Activated B cell treated with CpG ODN at 0.5 μM for 24 hours (primary cell): ENCODE measurements around the gene KBTBD12. TPM values are rescaled to one million over a fixed set of nuclear protein-coding genes. Genes with fewer than 3 reads are reported as not detected.

Source experiments
- ATAC-seq: fragments of 200-7000 bp; cut with Tn5 transposase; one replicate; pipeline ENCODE4 v1.10.0; 2021; ENCODE audit warnings: low read depth, mild to moderate bottlenecking, moderate library complexity
- CTCF ChIA-PET: fragments of 350-600 bp; sonication (Branson Sonifier 250); formaldehyde crosslinking; loops from one replicate; lab custom pipeline; 2021; ENCODE audit warnings: antibody characterized with exemption; lab: Charles Lee
- POLR2A ChIA-PET: fragments of 350-600 bp; sonication (Branson Sonifier 250); formaldehyde crosslinking; loops from one replicate; lab custom pipeline; 2021; ENCODE audit warnings: antibody characterized with exemption; lab: Charles Lee
- DNase-seq: peaks from one replicate; pipeline ENCODE4 v3.0.0; 2022
- H3K27ac Mint-ChIP-seq: one replicate; pipeline ENCODE4 v1.8.0; 2020; ENCODE audit warnings: mixed read lengths
- H3K27me3 Mint-ChIP-seq: one replicate; pipeline ENCODE4 v1.8.0; 2021; ENCODE audit warnings: mixed read lengths
- H3K36me3 Mint-ChIP-seq: one replicate; pipeline ENCODE4 v1.8.0; 2021; ENCODE audit warnings: low read depth, mixed read lengths
- H3K4me1 Mint-ChIP-seq: one replicate; pipeline ENCODE4 v1.8.0; 2021; ENCODE audit warnings: mixed read lengths
- H3K4me3 Mint-ChIP-seq: one replicate; pipeline ENCODE4 v1.8.0; 2020; ENCODE audit warnings: mild to moderate bottlenecking, mixed read lengths
- H3K9me3 Mint-ChIP-seq: one replicate; pipeline ENCODE4 v1.8.0; 2020; ENCODE audit warnings: mixed read lengths
- CTCF ChIP-seq: fragments of 200-600 bp; IDR thresholded peaks from one replicate; pipeline ENCODE4 v1.8.0; 2022; ENCODE audit warnings: antibody characterized with exemption, mild to moderate bottlenecking
- intact Hi-C: fragments of 100-400 bp; cut with micrococcal nuclease; formaldehyde crosslinking; loops from one replicate; pipeline ENCODE4 v1.15.1; 2024
- total RNA-seq: library from RNA; stranded (reverse); gene quantifications from 2 replicates; pipeline ENCODE4 v1.2.3, GENCODE V29; 2022

Gene KBTBD12
- total RNA-seq, 1 donor from 2014 or later: 0.16 TPM

DNA sequence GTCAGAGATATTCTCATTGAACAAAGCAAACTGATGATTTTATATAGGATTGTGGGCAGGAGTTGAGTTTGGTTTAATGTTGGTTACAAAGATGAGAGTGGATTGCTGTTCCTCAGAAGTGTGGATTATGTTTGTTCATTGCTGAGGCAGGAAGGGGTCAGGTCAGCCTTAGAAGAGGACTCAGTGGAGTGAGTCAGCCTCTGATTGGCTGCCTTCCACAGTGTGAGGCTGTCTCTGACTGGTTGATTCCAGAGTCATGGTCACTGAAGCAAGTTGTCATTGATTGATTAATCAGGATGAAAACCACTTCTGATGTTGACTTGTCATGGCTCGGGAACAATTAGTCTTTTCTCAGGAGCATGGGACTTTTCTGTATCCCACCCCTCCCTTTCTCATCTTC is 36.2 kb downstream of the KBTBD12 start:
- no peak overlapping the region for H3K4me3 Mint-ChIP-seq
- ChIA-PET CTCF (no interaction called here), POLR2A (no interaction called here)
- H3K4me1 Mint-ChIP-seq: no peaks in the 10 kb centered on the region
- H3K27ac Mint-ChIP-seq: no peak overlapping the region
- no peak for ATAC-seq
- intact Hi-C loops: no loop called here
- H3K36me3 Mint-ChIP-seq: no peaks in the 10 kb centered on the region
- no peak for DNase-seq
- peaks cover 4% of the 10 kb centered on the region for H3K27me3 Mint-ChIP-seq
- H3K9me3 Mint-ChIP-seq: no peaks in the 10 kb centered on the region
- no peak for TF ChIP-seq CTCF

DNA sequence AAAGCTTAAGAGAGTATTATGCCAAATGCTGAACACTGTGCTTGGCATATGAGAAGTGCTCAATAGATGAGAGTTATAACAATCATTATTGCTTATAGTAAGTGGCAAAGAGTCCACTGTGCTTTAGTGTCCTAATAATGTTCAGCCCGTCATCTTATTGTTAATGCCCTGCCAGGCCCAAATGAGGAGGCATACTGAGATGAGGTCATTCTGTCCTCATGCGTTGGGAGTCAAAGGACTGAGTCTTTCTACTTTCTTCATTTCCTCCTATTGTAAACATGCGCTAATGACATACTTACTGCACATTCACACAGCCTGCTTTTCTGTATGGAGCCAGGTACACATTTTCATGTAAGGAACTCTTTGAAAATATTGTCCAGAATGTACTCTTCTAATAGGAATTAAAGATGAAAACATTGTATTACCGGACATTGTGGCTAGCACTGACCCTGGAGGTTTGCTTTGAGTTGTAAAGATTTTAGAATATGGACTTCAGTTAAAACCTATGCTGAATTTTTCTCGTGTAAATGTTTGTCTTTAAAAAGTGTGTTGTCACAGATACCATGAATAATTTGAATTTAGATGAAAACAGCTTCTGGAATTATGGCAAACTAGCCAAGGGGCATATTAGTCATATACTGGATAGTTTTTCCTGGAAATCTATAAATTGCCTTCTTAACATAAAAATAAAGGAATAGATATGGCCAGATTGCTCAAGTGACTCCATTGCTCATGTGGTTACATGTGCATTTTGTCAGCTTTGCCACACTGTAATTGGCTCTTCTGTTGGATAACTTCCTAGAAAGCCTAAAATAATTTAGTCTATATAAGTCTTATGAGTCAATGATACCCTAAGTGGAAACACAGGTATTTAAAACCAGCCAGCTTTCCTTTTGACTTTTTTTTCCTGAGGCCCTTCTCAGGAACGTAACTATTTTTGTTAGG is 38.3 kb downstream of the KBTBD12 start:
- Mint-ChIP-seq H3K4me1 (no peaks in the 10 kb centered on the region), H3K36me3 (no peaks in the 10 kb centered on the region), H3K27ac (no peak overlapping the region), H3K9me3 (no peaks in the 10 kb centered on the region), H3K4me3 (no peak overlapping the region), H3K27me3 (no peaks in the 10 kb centered on the region)
- CTCF ChIA-PET: no interaction called here
- TF ChIP-seq CTCF: no peak
- POLR2A ChIA-PET: no interaction called here
- intact Hi-C loops: no loop called here
- DNase-seq (no peak), ATAC-seq (no peak)

DNA sequence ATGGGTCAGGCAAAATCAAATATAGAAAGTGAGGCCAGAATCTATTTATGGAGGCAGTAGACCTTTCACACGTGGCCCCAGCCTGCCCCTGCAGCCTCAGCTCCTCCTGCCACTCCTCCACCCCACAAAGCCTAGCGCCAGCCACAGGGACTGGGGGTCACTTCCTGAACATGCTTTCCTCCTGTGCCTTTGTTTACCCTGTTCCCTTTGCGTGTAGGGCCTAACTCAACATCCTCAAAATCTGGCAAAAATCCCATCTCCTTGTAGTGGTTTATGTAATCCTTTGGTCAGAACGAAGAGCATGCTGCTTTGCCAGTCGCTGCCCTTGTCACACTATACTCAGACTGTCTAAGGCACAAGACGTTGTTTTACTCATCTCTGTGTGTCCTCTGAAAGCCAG is 39.6 kb downstream of the KBTBD12 start:
- H3K27ac Mint-ChIP-seq: no peak overlapping the region
- no peaks in the 10 kb centered on the region for H3K9me3 Mint-ChIP-seq
- ChIA-PET POLR2A (no interaction called here), CTCF (interaction anchor here (0.8 kb wide), 1 partner anchor 380 kb away, joined by 3 read pairs; no protein-coding TSS in a partner anchor)
- TF ChIP-seq CTCF: no peak
- ATAC-seq: no peak
- H3K27me3 Mint-ChIP-seq: no peaks in the 10 kb centered on the region
- no peaks in the 10 kb centered on the region for H3K4me1 Mint-ChIP-seq
- H3K36me3 Mint-ChIP-seq: no peaks in the 10 kb centered on the region
- no peak overlapping the region for H3K4me3 Mint-ChIP-seq
- intact Hi-C loops: no loop called here
- no peak for DNase-seq

DNA sequence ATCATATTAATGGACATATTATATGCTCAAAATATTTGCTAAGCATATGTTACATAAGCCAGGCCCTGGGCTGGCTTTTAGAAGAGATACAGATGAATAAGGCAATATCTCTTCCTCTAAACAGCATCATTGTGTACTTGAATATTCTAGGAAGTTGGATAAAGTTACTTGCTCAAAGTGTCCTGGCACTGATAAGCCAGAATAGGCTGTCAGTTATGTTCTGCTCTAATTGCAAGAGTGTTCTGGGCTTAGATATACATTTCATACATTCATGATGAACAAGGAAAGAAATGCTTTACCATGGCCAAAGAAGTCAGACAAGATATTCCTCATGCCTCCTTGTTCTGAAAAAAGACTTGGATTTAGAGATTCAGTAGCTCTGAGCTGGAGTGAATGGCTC is 40.7 kb downstream of the KBTBD12 start:
- H3K9me3 Mint-ChIP-seq: no peaks in the 10 kb centered on the region
- H3K4me1 Mint-ChIP-seq: no peaks in the 10 kb centered on the region
- no peak overlapping the region for H3K27ac Mint-ChIP-seq
- H3K27me3 Mint-ChIP-seq: no peaks in the 10 kb centered on the region
- no peak for DNase-seq
- intact Hi-C loops: no loop called here
- no peak for TF ChIP-seq CTCF
- no peak for ATAC-seq
- H3K36me3 Mint-ChIP-seq: no peaks in the 10 kb centered on the region
- no peak overlapping the region for H3K4me3 Mint-ChIP-seq
- ChIA-PET CTCF (interaction anchor here (1.5 kb wide), 1 partner anchor 381 kb away, joined by 3 read pairs; no protein-coding TSS in a partner anchor), POLR2A (no interaction called here)

DNA sequence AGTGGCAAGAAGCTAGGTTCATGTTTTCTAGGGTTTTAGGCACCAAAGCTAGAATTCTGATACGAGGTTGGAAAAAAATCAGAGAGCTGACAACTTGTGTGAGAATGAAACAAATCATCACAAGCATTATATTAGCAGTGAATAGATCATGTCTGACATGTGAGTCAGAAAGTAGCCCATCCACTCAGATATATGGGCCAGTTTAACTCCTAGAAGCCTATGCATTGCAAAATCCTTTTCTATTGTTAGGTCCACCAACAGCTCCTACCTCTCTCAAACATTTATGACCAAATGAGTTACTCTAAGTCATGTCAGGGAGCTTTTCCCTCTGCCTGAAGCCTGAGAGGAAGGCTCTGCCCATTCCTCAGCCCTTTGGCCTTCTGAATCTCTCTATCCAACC is 44.0 kb downstream of the KBTBD12 start:
- no peaks in the 10 kb centered on the region for H3K36me3 Mint-ChIP-seq
- intact Hi-C loops: no loop called here

More for the DNA sequence above, 44.0 kb downstream of the KBTBD12 start:
- DNase-seq (no peak), ATAC-seq (no peak)
- H3K4me1 Mint-ChIP-seq: no peaks in the 10 kb centered on the region
- no peak for TF ChIP-seq CTCF
- ChIA-PET POLR2A (no interaction called here), CTCF (interaction anchor here (0.6 to 2.9 kb wide), 7 partner anchors 168 to 384 kb away, joined by 3 to 14 read pairs (median 4); no protein-coding TSS in a partner anchor)
- H3K27me3 Mint-ChIP-seq: no peaks in the 10 kb centered on the region
- no peak overlapping the region for H3K27ac Mint-ChIP-seq
- H3K4me3 Mint-ChIP-seq: no peak overlapping the region
- H3K9me3 Mint-ChIP-seq: no peaks in the 10 kb centered on the region
